Testis (tissue), 3 donors: ENCODE data around the gene EPM2A. TPM values are rescaled to one million over a fixed set of nuclear protein-coding genes. Genes with fewer than 3 reads are reported as not detected.
"Not testable (repeated sequence)": the region's sequence is repeated elsewhere in the genome, so short reads cannot be mapped to it uniquely, and the experiment has no call there.

ENCODE experiments used
- DNase-seq: peaks from one replicate; pipeline ENCODE4 v3.0.0-alpha.2; 2019
- H3K27ac ChIP-seq, 2 donors: fragments of 200-600 bp; sonication (generic); one replicate each; pipeline ENCODE4 v1.5.1; 2019
- H3K27me3 ChIP-seq: fragments of 200-600 bp; sonication (generic); one replicate; pipeline ENCODE4 v1.5.1; 2019
- H3K36me3 ChIP-seq: fragments of 200-600 bp; sonication (generic); one replicate; pipeline ENCODE4 v1.5.1; 2017; ENCODE audit warnings: low read depth; ENCODE audit errors: missing control alignments
- H3K4me1 ChIP-seq: fragments of 200-600 bp; sonication (generic); one replicate; pipeline ENCODE4 v1.5.1; 2019
- H3K4me3 ChIP-seq, 2 donors: fragments of 200-600 bp; sonication (generic); one replicate each; pipeline ENCODE4 v1.5.1; 2017 to 2019
- H3K9me3 ChIP-seq: fragments of 200-600 bp; sonication (generic); one replicate; pipeline ENCODE4 v1.5.1; 2017
- CTCF ChIP-seq, 3 experiments: fragments of 450-650 bp in 2 of 3; fragments of 200-600 bp in 1 of 3; sonication (generic) in 1 of 3; IDR thresholded peaks; one replicate each; pipeline ENCODE4 v1.5.1; 2016 to 2019; ENCODE audit warnings: antibody characterized with exemption in 3 of 3, mild to moderate bottlenecking in 2 of 3, moderate library complexity in 1 of 3
- POLR2A ChIP-seq: fragments of 450-650 bp; IDR thresholded peaks from one replicate; pipeline ENCODE4 v1.6.1; 2017; ENCODE audit warnings: antibody characterized with exemption, mild to moderate bottlenecking, moderate library complexity
- WGBS, 2 donors: methylation state at CpG; one replicate each; pipeline ENCODE4 v1.1.5; 2018; 5-methylcytosine and 5-hydroxymethylcytosine counted together
- intact Hi-C: fragments of 100-400 bp; cut with DNase I; formaldehyde crosslinking; loops from one replicate; pipeline ENCODE4 v1.15.1; 2023; ENCODE audit warnings: low total_unique reads
- polyA plus RNA-seq: library from polyadenylated mRNA; stranded (reverse); fragments of 350-450 nt; fragmentation: Illumina TruSeq; extraction: RNeasy Lipid Tissue Mini Kit (QIAGEN cat#74804); gene quantifications from one replicate; pipeline ENCODE4 v1.2.3, GENCODE V29; 2014; ENCODE audit warnings: low read depth, low replicate concordance; ENCODE audit not compliant: insufficient read depth
- total RNA-seq, 2 donors: library from RNA; depleted of rRNA; stranded (reverse); fragments of >200 nt; gene quantifications; one replicate each; pipeline ENCODE4 v1.2.3, GENCODE V29; 2016

EPM2A gene
- total and polyA plus RNA-seq, 3 donors from 2014 or later = 20.8 to 29.2 (median 25.4) TPM

DNA sequence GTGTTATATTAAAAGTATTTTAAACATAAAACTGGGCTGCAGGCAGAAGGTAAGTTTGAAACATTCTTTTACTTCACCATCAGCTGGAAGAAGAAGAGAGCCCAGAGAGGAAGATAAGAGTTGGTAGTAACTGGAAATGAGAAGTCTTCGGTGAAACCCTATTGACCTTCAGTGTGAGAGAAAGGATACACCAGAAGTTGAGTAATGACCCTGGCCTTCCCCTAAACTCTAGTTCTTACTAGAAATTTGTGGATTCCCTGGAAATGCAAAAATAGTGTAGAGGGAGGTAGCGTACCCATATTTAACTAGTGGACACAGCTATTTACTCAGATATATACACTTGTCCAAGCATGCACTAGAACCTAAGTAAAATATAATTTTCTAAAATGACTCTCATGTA is 8.0 kb upstream of the EPM2A start:
- Histone ChIP-seq H3K27me3 (no peaks in the 10 kb centered on the region), H3K36me3 (no peaks in the 10 kb centered on the region), H3K4me1 (no peaks in the 10 kb centered on the region), H3K4me3 (no peak overlapping the region), H3K9me3 (no peaks in the 10 kb centered on the region), H3K27ac (no peak overlapping the region)
- intact Hi-C loops = no loop called here
- TF ChIP-seq CTCF (IDR thresholded peaks at IDR 0.05) = no peak
- TF ChIP-seq POLR2A = no peak
- DNase-seq = no peak
- 82 to 85% methylated on average over 2 of the region's 2 CpGs for WGBS, 2 donors

GRCh38 chr6:145742472-145742871 is 7.2 kb upstream of the EPM2A start:
- H3K4me3 ChIP-seq, H3K36me3 ChIP-seq, H3K27me3 ChIP-seq, H3K27ac ChIP-seq, DNase-seq, intact Hi-C loops, H3K9me3 ChIP-seq, H3K4me1 ChIP-seq: not testable (repeated sequence)
- 87 to 89% methylated on average over 6 of the region's 6 CpGs for WGBS, 2 donors

- H3K4me1 ChIP-seq, intact Hi-C loops, H3K9me3 ChIP-seq, DNase-seq, H3K27me3 ChIP-seq, H3K4me3 ChIP-seq, H3K36me3 ChIP-seq, H3K27ac ChIP-seq: not testable (repeated sequence)
- 86 to 94% methylated on average over 5 of the region's 5 CpGs for WGBS, 2 donors
These were observed 4.4 kb upstream of the EPM2A start for GRCh38 chr6:145739685-145740084.

GRCh38 chr6:145738265-145738664 is 2.9 kb upstream of the EPM2A start:
- no peaks in the 10 kb centered on the region for H3K36me3 ChIP-seq
- H3K4me1 ChIP-seq = peaks cover 9% of the 10 kb centered on the region
- no peak for TF ChIP-seq CTCF (IDR thresholded peaks at IDR 0.05)
- no peak for TF ChIP-seq POLR2A
- intact Hi-C loops = no loop called here
- H3K4me3 ChIP-seq = no peak overlapping the region
- H3K27me3 ChIP-seq = no peaks in the 10 kb centered on the region
- H3K27ac ChIP-seq = no peak overlapping the region
- H3K9me3 ChIP-seq = no peaks in the 10 kb centered on the region
- DNase-seq = no peak

- 43 to 55% methylated on average over 7 of the region's 7 CpGs for WGBS, 2 donors
- Histone ChIP-seq H3K4me1 (peaks cover 9% of the 10 kb centered on the region), H3K36me3 (no peaks in the 10 kb centered on the region), H3K27ac (no peak overlapping the region), H3K27me3 (no peaks in the 10 kb centered on the region), H3K9me3 (no peaks in the 10 kb centered on the region), H3K4me3 (no peak overlapping the region)
- DNase-seq = no peak
- TF ChIP-seq CTCF (IDR thresholded peaks at IDR 0.05) (no peak), POLR2A (no peak)
- intact Hi-C loops = no loop called here
These were observed 1.4 kb upstream of the EPM2A start for GRCh38 chr6:145736661-145737144.

GRCh38 chr6:145734486-145735355 is 599 bp downstream of the EPM2A start:
- peak overlapping the region; percentile 88 to 99 for H3K27ac ChIP-seq
- peak; percentile 90 for DNase-seq
- intact Hi-C loops = no loop called here
- H3K4me1 ChIP-seq = peaks cover 9% of the 10 kb centered on the region
- no peaks in the 10 kb centered on the region for H3K9me3 ChIP-seq
- no peaks in the 10 kb centered on the region for H3K36me3 ChIP-seq
- WGBS, 2 donors = 0 to 1% methylated on average over 15 to 62 of the region's 74 CpGs
- no peaks in the 10 kb centered on the region for H3K27me3 ChIP-seq
- H3K4me3 ChIP-seq = peak overlapping the region; percentile 74 to 76
- TF ChIP-seq CTCF (IDR thresholded peaks at IDR 0.05) (peak in 1 of 3 experiments; percentile 11), POLR2A (no peak)
